C4-2B (cell line): ENCODE results near the gene HECTD1.

Experiments used
- ZFX ChIP-seq: fragments of 450-650 bp; IDR thresholded peaks from 2 replicates; pipeline ENCODE4 v1.6.1; 2017
- TF ChIP-seq, protein P1 (sequence below): fragments of 450-650 bp; conservative IDR thresholded peaks from 2 replicates; pipeline ENCODE4 v1.5.1; 2017; ENCODE audit warnings: mild to moderate bottlenecking

DNA sequence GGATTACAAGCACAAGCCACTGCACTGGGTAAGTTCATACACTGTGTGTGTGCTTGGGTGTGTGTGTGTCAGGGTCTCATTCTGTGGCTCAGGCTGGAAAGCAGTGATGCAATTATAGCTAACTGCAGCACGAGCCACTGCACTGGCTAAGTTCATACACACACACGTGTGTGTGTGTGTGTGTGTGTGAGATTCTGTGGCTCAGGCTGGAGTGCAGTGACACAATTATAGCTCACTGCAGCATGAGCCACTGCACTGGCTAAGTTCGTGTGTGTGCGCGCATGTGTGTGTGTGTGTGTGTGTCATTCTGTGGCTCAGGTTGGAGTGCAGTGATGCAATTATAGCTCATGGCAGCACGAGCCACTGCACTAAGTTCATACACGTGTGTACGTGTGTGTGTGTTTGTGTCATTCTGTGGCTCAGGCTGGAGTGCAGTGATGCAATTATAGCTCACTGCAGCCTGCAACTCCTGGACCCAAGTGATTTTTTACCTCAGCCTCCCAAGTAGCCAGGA, 85.4 kb downstream of the HECTD1 start:
- TF ChIP-seq, protein P1, sequence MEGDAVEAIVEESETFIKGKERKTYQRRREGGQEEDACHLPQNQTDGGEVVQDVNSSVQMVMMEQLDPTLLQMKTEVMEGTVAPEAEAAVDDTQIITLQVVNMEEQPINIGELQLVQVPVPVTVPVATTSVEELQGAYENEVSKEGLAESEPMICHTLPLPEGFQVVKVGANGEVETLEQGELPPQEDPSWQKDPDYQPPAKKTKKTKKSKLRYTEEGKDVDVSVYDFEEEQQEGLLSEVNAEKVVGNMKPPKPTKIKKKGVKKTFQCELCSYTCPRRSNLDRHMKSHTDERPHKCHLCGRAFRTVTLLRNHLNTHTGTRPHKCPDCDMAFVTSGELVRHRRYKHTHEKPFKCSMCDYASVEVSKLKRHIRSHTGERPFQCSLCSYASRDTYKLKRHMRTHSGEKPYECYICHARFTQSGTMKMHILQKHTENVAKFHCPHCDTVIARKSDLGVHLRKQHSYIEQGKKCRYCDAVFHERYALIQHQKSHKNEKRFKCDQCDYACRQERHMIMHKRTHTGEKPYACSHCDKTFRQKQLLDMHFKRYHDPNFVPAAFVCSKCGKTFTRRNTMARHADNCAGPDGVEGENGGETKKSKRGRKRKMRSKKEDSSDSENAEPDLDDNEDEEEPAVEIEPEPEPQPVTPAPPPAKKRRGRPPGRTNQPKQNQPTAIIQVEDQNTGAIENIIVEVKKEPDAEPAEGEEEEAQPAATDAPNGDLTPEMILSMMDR, result no peak
- TF ChIP-seq ZFX, result no peak
